Measurements from ENCODE around the gene LETM1.
A peak's percentile ranks its signal among the peaks of the same experiment; 100 is the strongest.
"Not testable (repeated sequence)": the region's sequence is repeated elsewhere in the genome, so short reads cannot be mapped to it uniquely, and the experiment has no call there.

The LETM1 gene

DNA sequence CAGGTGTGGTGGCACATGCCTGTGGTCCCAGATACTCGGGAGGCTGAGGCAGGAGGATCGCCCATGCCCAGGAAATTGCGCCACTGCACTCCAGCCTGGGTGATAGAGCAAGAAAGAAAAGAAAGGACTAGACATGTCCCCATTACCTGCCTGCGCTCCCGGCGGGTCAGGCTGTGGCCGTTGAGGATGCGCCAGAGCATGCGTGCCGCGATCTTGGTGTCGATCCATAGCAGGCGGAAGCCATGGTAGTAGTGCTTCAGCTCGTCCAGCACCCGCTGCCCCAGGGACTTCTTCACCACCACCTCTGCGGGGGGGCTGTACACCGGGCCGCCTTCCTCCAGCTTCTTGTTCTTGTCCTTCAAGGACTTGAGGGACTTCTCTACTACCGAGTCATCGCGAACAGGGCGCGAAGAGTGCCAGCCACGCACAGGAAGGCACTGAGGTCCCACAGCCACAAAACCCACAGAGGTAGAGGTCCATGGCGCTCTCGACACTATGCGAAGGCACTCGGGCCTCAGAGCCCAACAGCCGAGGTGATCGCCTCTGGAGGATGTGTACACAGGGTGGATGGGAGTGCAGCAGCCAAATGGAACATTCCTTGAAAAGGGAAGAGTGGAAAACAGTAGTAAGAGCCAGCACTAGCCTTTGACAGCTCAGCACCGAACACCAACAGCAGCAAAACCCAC is 14.6 kb downstream of the LETM1 start:
- H3K27me3 Mint-ChIP-seq (ENCODE audit: low read depth): peaks cover 3% of the 10 kb centered on the region
- H3K36me3 Mint-ChIP-seq (ENCODE audit: low read depth): peaks cover 34% of the 10 kb centered on the region
- peaks cover 4% of the 10 kb centered on the region for H3K4me1 Mint-ChIP-seq
- H3K9me3 Mint-ChIP-seq: no peaks in the 10 kb centered on the region
- TF ChIP-seq, protein P1, sequence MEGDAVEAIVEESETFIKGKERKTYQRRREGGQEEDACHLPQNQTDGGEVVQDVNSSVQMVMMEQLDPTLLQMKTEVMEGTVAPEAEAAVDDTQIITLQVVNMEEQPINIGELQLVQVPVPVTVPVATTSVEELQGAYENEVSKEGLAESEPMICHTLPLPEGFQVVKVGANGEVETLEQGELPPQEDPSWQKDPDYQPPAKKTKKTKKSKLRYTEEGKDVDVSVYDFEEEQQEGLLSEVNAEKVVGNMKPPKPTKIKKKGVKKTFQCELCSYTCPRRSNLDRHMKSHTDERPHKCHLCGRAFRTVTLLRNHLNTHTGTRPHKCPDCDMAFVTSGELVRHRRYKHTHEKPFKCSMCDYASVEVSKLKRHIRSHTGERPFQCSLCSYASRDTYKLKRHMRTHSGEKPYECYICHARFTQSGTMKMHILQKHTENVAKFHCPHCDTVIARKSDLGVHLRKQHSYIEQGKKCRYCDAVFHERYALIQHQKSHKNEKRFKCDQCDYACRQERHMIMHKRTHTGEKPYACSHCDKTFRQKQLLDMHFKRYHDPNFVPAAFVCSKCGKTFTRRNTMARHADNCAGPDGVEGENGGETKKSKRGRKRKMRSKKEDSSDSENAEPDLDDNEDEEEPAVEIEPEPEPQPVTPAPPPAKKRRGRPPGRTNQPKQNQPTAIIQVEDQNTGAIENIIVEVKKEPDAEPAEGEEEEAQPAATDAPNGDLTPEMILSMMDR (IDR thresholded peaks at IDR 0.05; ENCODE audit: unreplicated experiment in 3 of 3): no peak
- no peak overlapping the region for H3K27ac Mint-ChIP-seq
- H3K4me3 Mint-ChIP-seq: no peak overlapping the region

DNA sequence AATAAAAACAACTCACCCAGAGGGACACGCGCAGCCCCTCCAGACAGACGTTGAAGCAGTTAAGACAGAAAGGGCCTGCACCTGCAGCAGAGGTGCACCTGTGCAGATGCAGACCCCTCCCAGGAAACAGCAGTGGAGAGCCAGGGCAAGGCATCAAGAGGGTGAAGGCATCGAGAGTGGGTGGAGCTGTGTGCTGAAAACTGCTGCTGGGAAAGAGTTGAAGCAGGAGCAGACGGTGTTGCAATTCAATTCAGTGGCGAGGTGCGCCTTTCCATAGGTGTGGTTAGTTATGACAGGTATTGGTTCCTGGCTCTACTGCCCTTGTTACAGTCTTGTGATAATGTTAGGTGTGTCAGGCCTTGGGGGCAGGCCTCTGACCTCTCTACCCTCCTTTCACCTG is 16.7 kb downstream of the LETM1 start:
- H3K9me3 Mint-ChIP-seq: no peaks in the 10 kb centered on the region
- H3K4me1 Mint-ChIP-seq: peaks cover 4% of the 10 kb centered on the region
- TF ChIP-seq, protein P1 (IDR thresholded peaks at IDR 0.05; ENCODE audit: unreplicated experiment in 3 of 3): no peak
- no peak overlapping the region for H3K4me3 Mint-ChIP-seq
- peaks cover 36% of the 10 kb centered on the region for H3K36me3 Mint-ChIP-seq (ENCODE audit: low read depth)
- H3K27me3 Mint-ChIP-seq (ENCODE audit: low read depth): peaks cover 3% of the 10 kb centered on the region
- no peak overlapping the region for H3K27ac Mint-ChIP-seq

DNA sequence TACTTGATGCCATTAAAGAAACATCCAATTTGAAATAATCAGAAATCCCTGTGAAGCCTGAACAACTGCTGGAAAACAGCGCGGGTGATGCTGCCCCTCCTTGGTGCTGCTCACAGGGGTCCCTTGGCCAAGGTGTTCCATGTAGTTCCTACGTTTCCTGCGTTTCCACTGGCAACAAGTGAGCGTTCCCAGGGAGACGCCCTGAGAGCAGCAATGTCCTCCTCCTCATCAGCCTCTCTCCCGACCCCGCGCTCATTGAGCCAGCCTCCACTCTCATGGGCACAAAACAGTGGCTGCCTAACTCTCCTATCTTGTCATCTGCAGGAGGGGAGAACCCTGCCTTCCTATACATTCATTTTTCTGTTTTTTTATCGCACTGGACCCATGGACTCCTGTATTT is 18.9 kb downstream of the LETM1 start:
- Mint-ChIP-seq H3K36me3 (ENCODE audit: low read depth) (peaks cover 31% of the 10 kb centered on the region), H3K9me3 (no peaks in the 10 kb centered on the region), H3K4me3 (no peak overlapping the region), H3K4me1 (no peaks in the 10 kb centered on the region), H3K27me3 (ENCODE audit: low read depth) (no peaks in the 10 kb centered on the region), H3K27ac (no peak overlapping the region)
- TF ChIP-seq, protein P1 (IDR thresholded peaks at IDR 0.05; ENCODE audit: unreplicated experiment in 3 of 3): no peak

DNA sequence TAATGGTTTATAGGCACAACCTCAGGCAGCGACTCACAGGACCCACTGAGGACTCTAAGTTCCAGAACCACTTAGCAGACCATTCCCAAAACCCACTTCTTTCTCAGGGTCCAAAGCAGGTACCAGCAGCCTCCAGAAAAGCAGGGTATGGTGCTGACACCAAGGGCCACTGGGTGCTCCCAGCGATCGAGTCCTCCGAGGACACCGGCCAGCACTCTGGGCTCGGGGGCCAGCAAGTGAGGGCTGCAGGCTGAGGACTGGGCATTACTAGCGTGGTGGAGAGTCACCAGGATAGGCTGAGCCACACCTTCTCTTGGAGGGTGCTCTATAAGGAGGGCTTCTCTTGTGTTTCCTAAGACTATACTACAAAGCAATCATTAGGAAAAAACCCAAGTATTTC is 19.3 kb downstream of the LETM1 start:
- Mint-ChIP-seq H3K27ac (no peak overlapping the region), H3K27me3 (ENCODE audit: low read depth) (no peaks in the 10 kb centered on the region), H3K9me3 (no peaks in the 10 kb centered on the region), H3K4me1 (no peaks in the 10 kb centered on the region), H3K4me3 (no peak overlapping the region), H3K36me3 (ENCODE audit: low read depth) (peaks cover 35% of the 10 kb centered on the region)
- TF ChIP-seq, protein P1 (IDR thresholded peaks at IDR 0.05; ENCODE audit: unreplicated experiment in 3 of 3): no peak

DNA sequence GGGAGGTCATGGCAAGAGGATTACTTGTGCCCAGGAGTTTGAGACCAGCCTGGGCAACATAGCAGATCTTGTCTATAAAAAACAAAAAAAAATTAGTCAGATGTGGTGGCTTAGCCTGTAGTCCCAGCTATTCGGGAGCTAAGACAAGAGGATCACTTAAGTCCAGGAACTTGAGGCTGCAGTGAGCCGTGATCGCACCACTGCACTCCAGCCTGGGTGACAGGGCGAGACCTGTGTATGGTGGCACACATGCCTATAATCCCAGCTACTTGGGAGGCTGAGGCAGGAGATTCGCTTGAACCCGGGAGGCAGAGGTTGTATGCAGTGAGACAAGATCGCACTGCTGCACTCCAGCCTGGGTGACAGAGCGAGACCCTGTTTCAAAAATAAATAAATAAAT is 20.1 kb downstream of the LETM1 start:
- H3K4me1 Mint-ChIP-seq; H3K27ac Mint-ChIP-seq; H3K27me3 Mint-ChIP-seq (ENCODE audit: low read depth); H3K9me3 Mint-ChIP-seq; H3K4me3 Mint-ChIP-seq: not testable (repeated sequence)
- H3K36me3 Mint-ChIP-seq (ENCODE audit: low read depth): peaks cover 36% of the 10 kb centered on the region

DNA sequence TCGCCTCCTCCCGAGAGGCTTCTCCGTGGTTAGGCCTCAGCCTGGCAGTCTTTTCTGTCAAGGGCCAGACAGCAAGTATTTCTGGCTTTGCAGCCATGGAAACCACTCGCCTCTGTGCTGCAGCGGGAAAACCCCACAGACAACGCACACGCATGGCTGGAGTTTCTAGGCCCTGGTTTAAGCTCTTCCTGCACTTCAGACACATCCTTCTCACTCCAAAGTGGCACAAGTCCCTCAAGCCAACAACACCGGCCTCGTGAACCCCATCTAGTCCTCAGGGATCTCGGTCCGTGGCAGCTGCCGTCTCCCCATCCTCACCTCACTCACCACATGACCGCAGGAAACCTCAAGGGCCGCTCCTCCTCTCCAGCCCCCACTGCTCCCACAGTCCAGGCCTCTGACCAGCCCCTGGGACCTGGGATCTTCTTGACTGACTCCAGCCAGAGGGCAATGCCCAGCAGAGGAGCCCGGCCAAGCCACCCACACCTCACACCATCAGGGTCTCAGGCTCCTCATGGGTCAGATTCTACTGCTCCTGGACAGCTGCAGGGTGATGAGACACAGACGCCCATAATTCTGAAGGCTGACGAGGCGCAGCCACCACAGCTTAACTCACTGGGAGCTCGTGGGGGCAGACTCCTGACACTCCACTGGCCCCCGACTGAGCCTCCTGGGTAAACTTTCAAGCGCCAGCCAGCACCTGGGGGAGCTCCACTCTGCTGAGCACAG is 21.7 kb downstream of the LETM1 start:
- Mint-ChIP-seq H3K27ac (peak overlapping the region in 2 of 3 experiments; percentile 30 to 41), H3K4me1 (no peaks in the 10 kb centered on the region), H3K36me3 (ENCODE audit: low read depth) (peaks cover 47% of the 10 kb centered on the region), H3K9me3 (peaks cover 10% of the 10 kb centered on the region), H3K27me3 (ENCODE audit: low read depth) (no peaks in the 10 kb centered on the region), H3K4me3 (no peak overlapping the region)
- TF ChIP-seq, protein P1 (IDR thresholded peaks at IDR 0.05; ENCODE audit: unreplicated experiment in 3 of 3): no peak

Data from nephron (organoid).